GM19099 (cell line): ENCODE results near the gene CARD11.

ENCODE experiments used
- POLR2A ChIP-seq: IDR thresholded peaks from 3 replicates; pipeline ENCODE4 v1.6.1; 2011; ENCODE audit warnings: low read depth; ENCODE audit not compliant: insufficient read length; ENCODE audit errors: extremely low read depth

The CARD11 gene

DNA sequence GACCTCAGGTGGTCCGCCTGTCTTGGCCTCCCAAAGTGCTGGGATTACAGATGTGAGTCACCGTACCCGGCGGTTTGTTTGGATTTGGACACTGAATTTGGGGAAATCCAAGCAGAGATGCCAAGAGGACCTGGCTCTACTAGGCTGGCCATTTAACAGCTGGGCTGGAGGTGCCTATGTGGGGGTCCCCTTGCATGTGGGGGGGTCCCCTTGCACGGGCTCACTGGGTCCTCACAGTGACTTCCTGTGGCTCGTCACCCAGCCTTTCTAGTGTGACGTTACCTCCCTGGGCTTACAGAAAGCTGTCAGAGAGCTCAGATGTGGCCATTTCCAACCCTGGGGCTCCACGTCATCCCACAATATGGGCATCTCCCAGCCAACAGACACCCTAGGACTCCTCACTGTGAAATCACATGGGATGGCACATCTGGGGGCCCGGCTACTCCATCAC, 150.2 kb downstream of the CARD11 start:
- no peak for TF ChIP-seq POLR2A

DNA sequence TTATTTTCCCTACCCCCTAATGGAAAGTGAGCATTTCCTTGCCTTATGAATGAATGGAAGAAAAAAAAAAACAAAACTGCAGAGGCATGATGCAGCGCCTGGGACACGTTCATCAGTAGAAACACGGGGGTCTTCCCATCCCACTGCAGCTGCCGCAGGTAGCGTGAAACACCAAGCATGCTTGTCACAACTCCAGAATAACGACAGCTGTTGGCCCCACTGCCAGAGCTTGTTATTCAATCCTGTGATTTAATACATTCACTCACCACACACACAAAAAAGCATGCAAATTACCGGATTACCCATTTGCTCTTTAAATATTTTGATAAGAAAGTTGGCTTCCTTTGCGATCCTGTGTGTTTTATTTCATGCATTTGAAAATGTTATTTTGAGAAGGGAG, 151.1 kb downstream of the CARD11 start:
- no peak for TF ChIP-seq POLR2A

DNA sequence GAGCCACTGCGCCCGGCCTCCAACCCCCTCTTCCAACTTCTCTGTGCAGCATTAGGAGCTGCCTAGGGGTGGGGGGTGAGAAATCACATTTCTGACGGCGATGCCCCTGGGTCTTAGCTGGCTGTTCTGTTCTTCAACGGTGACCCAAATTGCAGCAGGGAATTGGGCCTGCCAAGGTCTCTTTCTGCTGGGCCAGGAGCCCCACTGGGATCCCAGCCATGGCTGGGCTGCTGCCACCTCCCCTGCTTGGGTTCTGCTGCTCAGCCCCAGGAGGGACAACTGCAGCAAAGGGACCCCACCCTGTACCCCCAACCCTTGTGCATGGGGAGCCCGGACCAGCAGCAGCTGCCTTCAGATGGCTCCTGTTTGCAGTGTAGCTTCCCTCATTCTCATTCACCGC, 155.9 kb downstream of the CARD11 start:
- no peak for TF ChIP-seq POLR2A

- no peak for TF ChIP-seq POLR2A
Observed at GRCh38 chr7:2886900-2887299, 156.8 kb downstream of the CARD11 start.

DNA sequence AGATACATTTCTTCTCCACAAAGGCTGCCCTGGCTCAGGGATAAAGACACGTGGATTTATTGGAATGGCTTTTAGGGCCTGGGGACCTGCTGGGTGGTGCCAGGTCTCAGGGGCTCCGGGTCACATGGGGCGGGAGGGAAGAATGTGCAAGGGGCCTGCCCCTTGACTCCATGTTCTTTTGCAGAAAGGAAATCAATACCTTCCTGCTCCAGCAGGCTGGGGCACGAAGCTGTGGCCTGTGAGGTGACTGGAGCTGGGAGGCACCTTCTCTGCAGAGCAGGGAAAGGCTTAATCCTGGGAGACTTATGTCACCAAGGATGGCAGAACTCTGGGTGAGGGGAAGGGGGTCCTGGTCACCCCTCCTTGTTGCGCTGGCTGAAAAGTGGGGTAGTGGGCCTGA, 157.3 kb downstream of the CARD11 start:
- no peak for TF ChIP-seq POLR2A

GRCh38 chr7:2884161-2884560, 159.5 kb downstream of the CARD11 start:
- TF ChIP-seq POLR2A = no peak

DNA sequence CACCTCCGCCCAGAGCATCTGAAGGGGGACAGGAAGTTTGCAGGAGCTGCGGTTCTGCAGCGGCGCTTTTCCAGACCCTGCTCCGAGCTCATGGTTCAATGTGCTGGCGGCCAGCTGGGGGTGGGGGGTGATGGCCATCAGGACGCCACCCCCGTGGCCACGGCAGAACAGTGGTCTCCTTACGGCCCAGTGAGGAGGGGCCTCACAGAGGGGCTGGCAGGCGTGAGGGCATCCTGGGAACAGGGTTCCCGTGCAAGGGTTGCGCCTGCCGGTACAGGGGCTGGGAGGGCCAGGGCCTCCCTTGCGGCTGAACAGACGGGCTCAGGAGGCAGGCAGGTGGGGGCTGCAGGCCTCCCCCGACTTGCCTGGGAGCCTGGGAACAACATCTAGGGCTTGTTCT, 160.6 kb downstream of the CARD11 start:
- no peak for TF ChIP-seq POLR2A

GRCh38 chr7:2882111-2882510, 161.6 kb downstream of the CARD11 start:
- TF ChIP-seq POLR2A = no peak

DNA sequence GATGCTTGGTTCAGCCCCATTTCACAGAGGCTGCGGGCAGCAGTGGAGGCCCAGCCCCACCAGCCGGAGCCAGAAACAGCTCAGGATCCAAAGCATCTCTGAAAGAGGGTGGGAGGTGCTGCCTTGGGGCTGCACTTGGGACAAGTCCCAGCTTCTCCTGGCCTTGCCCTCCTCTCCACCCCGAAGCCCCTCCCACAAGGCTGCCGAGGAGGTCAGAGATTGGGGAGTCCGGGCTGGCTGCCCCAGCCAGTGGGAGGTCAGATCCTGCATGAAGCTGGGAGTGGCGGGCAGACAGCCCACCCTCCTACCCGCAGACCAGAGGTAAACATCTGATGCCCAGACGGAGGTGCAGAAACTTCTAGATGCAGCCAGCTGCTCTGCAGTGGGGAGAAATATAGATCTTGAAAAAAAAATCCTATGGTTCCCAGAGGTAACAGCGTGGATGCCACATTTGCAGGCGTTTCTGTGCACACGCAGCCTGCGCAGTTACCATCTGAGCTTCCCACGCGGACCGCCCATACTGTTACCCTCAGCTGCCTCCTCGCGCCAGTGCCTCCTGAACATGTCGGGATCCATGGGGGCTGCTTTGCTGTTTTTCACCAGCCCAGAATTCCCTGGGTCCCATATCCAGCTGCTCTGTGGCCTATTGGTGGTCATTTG, 162.7 kb downstream of the CARD11 start:
- no peak for TF ChIP-seq POLR2A

- TF ChIP-seq POLR2A = no peak
Observed at GRCh38 chr7:2880051-2880450, 163.6 kb downstream of the CARD11 start.

DNA sequence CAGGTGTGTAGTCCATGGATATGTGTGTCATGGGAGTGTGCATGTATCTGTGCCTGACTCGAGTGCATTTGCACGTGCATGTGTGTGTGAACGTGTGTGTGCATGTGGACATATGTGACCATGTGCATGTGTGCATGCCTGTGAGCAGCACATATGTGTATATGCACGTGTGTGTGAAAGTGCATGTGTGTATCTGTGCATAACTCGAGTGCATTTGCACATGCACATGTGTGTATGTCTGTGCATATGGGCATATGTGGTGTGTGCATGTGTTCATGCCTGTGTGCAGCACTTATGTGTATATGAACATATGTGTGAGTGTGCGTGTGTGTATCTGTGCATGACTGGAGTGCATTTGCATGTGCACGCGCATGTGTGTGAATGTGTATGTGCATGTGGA, 164.3 kb downstream of the CARD11 start:
- TF ChIP-seq POLR2A = no peak

DNA sequence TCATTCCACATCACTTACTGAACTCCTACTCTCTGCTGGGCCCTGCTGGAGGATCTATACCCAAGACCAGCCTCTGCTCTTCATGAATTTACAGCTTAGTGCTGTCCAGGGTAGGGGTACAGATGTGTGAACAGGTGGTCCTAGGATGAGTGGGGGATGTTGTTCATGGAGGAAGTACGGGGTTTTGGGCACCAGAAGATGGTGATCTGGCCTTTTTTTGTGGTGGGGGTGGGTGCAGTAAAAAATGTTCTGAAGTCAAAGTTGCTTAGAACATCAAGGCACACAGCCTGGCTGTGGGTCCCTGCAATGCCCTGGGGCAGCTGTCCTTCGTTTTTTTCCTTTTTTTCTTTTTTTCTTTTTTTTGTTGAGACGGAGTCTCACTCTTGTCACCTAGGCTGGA, 165.4 kb downstream of the CARD11 start:
- no peak for TF ChIP-seq POLR2A

- TF ChIP-seq POLR2A = no peak
Observed at GRCh38 chr7:2876031-2876731, 167.5 kb downstream of the CARD11 start.

DNA sequence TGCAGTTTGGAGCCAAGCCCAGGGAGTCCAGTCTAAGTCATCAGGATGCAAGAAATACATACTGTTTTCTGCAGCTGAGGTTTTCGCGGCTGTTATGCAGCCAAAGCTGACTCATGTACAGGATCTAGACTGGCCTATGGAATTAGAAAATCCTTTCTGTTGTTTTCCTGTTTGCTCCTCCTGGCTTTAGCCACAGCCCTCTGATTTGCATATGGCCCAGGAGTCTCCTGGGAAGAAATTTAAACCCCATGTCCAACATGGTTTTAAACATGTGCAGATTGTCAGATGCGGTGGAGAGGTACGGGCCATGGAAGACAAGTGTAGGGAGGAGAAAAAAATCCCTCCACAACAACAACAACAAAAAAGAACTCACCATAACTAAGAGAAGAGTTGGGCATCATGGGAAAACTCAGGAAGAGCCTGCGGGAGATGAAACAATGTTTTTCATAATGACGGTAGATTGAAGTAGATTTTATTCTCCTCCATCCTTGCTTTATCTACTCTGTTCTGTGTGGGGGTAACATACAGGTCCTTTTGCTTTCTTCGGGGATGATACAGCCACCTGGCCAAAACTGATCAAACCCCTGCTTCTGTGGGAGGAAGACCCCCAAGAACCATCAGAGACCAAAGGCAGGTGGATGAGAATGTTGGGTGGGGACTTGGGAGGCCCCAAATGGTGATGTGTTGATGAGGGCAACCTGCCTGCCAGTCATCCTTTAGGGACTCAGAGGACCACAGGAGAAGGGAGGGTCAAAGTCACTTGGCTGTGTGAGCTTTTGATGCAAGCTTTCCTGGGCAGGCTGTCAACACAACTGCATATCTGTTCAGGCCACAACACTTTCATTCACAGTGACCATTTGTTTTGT, 169.7 kb downstream of the CARD11 start:
- peak; percentile 70 for TF ChIP-seq POLR2A

GRCh38 chr7:2873146-2873545, 170.5 kb downstream of the CARD11 start:
- no peak for TF ChIP-seq POLR2A
